22Rv1 (cell line): ENCODE data around the gene CCKAR.

Source experiments
- ZFX ChIP-seq: fragments of 450-650 bp; IDR thresholded peaks from 2 replicates; pipeline ENCODE4 v1.6.1; 2017; ENCODE audit warnings: antibody characterized with exemption, borderline replicate concordance
- TF ChIP-seq, protein P1 (sequence below): fragments of 450-650 bp; IDR thresholded peaks from 2 replicates; pipeline ENCODE4 v1.5.1; 2017; ENCODE audit warnings: mild to moderate bottlenecking

DNA sequence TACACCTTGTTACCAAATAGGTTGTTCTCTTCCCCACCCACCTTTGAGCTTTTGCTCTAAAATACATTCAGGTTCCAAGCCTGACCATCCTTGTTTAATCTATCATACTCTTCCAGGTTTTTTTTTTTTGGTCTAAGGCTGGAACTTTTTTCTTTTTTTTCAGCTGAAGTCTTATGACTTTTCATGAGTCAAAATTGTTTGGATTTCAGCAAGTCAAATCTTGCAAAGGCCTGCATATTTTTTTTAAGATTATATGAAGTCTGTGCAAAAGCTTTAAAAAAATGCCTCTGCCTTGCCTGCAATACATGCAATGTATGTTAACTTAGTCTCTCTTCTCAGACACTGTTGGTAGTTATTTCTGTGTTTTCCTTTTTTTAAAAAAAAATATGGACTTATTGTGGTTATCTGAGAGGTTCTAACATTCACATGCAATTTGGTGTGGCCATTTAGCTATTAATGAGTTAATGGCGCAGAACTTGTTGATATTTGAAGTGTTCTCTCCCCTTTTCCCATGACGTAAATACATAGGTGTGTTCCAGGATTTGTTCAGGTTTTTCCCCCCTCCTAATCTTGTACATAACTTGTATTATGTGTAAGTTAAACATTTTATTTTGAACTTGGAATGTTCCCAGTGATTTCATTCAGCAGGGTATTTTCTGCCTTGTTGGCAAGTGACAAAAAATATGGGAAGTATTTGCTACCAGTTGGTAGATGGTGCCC, 58.7 kb downstream of the CCKAR start:
- TF ChIP-seq, protein P1, sequence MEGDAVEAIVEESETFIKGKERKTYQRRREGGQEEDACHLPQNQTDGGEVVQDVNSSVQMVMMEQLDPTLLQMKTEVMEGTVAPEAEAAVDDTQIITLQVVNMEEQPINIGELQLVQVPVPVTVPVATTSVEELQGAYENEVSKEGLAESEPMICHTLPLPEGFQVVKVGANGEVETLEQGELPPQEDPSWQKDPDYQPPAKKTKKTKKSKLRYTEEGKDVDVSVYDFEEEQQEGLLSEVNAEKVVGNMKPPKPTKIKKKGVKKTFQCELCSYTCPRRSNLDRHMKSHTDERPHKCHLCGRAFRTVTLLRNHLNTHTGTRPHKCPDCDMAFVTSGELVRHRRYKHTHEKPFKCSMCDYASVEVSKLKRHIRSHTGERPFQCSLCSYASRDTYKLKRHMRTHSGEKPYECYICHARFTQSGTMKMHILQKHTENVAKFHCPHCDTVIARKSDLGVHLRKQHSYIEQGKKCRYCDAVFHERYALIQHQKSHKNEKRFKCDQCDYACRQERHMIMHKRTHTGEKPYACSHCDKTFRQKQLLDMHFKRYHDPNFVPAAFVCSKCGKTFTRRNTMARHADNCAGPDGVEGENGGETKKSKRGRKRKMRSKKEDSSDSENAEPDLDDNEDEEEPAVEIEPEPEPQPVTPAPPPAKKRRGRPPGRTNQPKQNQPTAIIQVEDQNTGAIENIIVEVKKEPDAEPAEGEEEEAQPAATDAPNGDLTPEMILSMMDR: no peak
- no peak for TF ChIP-seq ZFX
